BE2C (cell line): ENCODE measurements around the gene PTPN3.
A peak's percentile ranks its signal among the peaks of the same experiment; 100 is the strongest.

Source experiments
- DNase-seq: peaks from one replicate; pipeline ENCODE4 v3.0.0-alpha.2; 2020
- H3K27me3 ChIP-seq: fragments of 250-450 bp; sonication (Bioruptor Pico); 2 replicates; pipeline ENCODE4 v1.5.1; 2020; ENCODE audit warnings: mild to moderate bottlenecking
- H3K36me3 ChIP-seq: fragments of 250-450 bp; sonication (Bioruptor Pico); 2 replicates; pipeline ENCODE4 v1.5.1; 2020; ENCODE audit warnings: mild to moderate bottlenecking
- H3K4me1 ChIP-seq: fragments of 250-450 bp; sonication (Bioruptor Pico); 2 replicates; pipeline ENCODE4 v1.5.1; 2020
- H3K4me3 ChIP-seq: 2 replicates; pipeline ENCODE4 v1.5.1; 2011; ENCODE audit warnings: low read depth, low read length
- H3K9me3 ChIP-seq: fragments of 250-450 bp; sonication (Bioruptor Pico); 2 replicates; pipeline ENCODE4 v1.5.1; 2020
- TF ChIP-seq, protein P1 (sequence below): IDR thresholded peaks from 2 replicates; pipeline ENCODE4 v1.5.1; 2012; ENCODE audit warnings: mild to moderate bottlenecking, low read depth, low read length

The PTPN3 gene

DNA sequence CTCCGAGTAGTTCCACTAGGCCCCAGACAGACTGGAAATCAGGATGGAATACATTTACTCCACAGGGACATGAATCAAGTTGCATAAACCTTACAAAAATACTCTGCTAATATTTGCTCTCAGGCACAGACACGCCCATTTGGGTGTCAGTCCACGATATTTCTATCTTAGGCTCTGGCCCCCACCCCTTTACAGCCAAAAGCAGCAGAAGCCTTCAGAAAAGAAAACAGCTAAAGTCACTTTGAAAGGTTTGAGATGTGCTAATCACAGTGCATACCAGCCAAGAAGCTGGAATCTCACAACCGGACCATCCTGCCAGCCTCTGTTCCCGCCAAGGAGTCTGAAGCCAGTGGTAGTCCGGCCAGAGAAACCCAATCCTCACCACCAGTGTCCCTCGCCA is 22.6 kb downstream of the PTPN3 start:
- H3K27me3 ChIP-seq: no peaks in the 10 kb centered on the region
- no peak overlapping the region for H3K4me3 ChIP-seq
- no peak for DNase-seq
- H3K4me1 ChIP-seq: no peaks in the 10 kb centered on the region
- TF ChIP-seq, protein P1, sequence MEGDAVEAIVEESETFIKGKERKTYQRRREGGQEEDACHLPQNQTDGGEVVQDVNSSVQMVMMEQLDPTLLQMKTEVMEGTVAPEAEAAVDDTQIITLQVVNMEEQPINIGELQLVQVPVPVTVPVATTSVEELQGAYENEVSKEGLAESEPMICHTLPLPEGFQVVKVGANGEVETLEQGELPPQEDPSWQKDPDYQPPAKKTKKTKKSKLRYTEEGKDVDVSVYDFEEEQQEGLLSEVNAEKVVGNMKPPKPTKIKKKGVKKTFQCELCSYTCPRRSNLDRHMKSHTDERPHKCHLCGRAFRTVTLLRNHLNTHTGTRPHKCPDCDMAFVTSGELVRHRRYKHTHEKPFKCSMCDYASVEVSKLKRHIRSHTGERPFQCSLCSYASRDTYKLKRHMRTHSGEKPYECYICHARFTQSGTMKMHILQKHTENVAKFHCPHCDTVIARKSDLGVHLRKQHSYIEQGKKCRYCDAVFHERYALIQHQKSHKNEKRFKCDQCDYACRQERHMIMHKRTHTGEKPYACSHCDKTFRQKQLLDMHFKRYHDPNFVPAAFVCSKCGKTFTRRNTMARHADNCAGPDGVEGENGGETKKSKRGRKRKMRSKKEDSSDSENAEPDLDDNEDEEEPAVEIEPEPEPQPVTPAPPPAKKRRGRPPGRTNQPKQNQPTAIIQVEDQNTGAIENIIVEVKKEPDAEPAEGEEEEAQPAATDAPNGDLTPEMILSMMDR: no peak
- no peaks in the 10 kb centered on the region for H3K36me3 ChIP-seq
- no peaks in the 10 kb centered on the region for H3K9me3 ChIP-seq

DNA sequence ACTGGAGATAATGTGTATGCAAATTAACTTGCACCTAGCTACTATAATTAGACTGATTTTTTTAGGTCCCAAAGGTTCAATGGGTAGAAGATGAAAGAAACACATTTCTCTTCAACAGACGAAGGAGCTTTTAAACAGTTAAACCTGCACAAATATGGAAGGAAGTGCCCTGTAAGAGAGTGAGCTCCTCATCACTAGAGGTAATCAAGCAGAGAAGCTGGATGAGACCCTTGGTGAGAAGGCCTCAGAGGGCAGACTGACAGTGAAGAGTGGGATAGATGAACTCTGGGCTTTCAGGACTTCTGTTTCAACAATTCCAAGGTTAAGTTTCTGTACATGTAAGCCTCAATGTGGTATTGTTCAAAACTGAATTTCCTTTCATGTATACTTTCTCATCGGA is 23.2 kb downstream of the PTPN3 start:
- Histone ChIP-seq H3K4me1 (no peaks in the 10 kb centered on the region), H3K27me3 (no peaks in the 10 kb centered on the region), H3K36me3 (no peaks in the 10 kb centered on the region), H3K4me3 (no peak overlapping the region), H3K9me3 (no peaks in the 10 kb centered on the region)
- DNase-seq: no peak
- TF ChIP-seq, protein P1: no peak

DNA sequence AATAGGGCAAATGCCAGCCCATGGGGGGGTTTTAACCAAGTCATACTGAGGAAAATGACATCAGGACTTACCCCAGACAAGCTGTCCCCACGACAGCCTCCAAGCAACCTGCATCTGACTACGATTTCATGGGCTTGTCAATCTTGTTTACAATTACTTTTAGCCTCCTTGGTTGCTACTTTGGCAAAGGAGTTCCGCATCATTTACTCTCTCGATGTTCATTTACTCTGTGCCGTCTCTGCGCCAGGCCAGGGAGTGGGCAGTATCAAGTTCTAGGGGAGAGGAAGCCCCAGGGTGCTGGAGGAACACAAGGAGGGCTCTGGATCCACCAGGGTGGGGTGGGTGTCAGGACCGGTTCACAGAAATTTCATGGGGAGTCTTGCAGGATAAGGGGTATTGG is 23.9 kb downstream of the PTPN3 start:
- no peaks in the 10 kb centered on the region for H3K9me3 ChIP-seq
- no peaks in the 10 kb centered on the region for H3K27me3 ChIP-seq
- H3K4me1 ChIP-seq: no peaks in the 10 kb centered on the region
- DNase-seq: no peak
- H3K36me3 ChIP-seq: no peaks in the 10 kb centered on the region
- no peak overlapping the region for H3K4me3 ChIP-seq
- TF ChIP-seq, protein P1: no peak

DNA sequence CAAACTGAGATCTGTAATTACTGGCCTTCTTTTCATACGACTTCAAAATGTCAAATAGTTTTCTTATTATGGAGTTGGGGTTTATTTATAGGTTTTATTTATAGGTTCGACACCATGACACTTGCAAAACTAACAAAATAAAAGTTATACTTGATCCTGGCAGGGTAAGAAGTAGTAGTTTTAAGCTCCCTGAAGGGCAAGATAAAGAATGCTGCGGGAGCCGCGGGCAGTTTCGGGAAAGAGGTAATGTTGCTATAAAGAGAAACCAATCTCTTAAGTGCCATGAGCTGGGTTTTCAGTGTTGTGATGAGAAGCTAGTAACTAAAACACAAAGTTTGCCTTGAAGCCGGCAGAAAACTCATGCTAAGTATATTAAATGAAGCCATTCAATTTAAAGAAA is 24.8 kb downstream of the PTPN3 start:
- Histone ChIP-seq H3K9me3 (no peaks in the 10 kb centered on the region), H3K27me3 (no peaks in the 10 kb centered on the region), H3K4me3 (no peak overlapping the region), H3K36me3 (no peaks in the 10 kb centered on the region), H3K4me1 (no peaks in the 10 kb centered on the region)
- TF ChIP-seq, protein P1: no peak
- DNase-seq: no peak

DNA sequence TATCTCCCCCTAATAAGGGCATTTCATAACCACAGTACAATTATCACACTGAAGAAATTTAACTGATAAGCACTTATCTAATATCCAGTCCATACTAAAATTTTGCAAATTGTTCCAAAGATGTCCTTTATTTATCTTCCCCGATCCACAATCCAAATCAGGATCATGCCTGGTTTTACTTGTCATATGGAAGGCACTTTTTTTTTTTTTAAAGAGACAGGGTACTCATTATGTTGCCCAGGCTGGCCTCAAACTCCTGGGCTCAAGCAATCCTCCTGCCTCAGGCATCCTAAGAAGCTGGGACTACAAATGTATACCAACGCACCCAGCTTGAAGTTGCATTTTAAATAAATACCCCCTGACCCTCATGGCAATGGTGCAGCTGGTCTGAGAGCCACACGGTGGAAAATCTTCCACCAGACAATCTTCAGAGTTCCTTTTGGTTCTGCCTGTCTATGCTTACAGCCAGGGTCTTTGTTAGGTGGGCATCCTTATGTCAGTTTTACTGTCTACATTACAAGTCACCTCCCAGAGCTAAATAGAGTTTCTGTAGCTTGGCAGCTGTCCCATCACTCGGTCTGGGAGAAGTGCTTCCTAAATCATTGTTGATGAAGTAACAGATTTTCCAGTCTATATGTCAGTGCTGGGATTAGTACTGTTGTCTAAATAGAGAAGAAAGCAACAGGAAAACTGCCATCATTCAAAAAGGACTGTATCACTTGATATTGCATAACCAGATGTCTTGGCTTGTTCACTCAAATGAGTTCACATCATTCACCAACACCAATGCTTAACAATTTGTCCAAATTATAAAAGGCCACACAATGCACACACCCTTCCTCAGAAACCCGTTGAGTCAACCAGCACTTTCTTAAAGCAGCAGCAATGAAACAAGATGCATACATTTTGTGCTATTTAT is 26.4 kb downstream of the PTPN3 start:
- H3K36me3 ChIP-seq: no peaks in the 10 kb centered on the region
- TF ChIP-seq, protein P1: no peak
- H3K27me3 ChIP-seq: no peaks in the 10 kb centered on the region
- H3K4me3 ChIP-seq: no peak overlapping the region
- H3K4me1 ChIP-seq: no peaks in the 10 kb centered on the region
- no peak for DNase-seq
- no peaks in the 10 kb centered on the region for H3K9me3 ChIP-seq

DNA sequence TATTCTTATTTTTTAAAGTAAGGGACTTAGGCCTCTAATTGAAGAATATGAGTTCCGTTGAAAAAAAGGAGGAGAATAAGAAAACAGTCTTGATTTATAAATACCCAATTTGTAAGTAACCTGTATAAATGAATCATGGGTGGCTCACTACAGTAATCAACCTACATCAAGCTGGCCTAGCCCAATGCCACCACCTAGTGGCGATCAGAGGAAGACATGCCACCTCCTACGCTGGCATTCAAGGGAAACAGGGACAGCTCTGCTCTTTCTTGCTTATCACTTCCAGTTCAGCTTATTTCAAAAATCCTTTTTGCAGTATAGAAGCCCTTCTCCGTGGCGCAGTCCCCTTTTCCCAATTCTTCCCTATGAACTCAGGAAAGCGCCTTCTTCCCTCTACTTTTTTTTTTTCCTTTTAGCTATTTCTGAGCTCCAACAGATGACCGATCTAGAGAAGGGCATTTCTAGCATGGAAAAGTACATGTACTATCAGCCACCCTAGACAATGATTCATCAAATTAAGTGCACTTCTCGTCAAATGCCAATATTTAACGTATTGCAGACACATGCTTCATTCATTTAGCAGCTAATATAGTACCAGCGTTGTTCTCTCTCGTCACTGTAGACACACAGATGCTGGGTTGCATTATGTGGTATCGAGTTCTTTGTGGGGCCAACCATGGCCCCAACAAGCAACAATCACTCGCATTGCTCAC is 28.3 kb downstream of the PTPN3 start:
- H3K4me3 ChIP-seq: no peak overlapping the region
- DNase-seq: peak; percentile 72
- no peaks in the 10 kb centered on the region for H3K9me3 ChIP-seq
- TF ChIP-seq, protein P1: peak; percentile 95
- H3K4me1 ChIP-seq: no peaks in the 10 kb centered on the region
- no peaks in the 10 kb centered on the region for H3K27me3 ChIP-seq
- no peaks in the 10 kb centered on the region for H3K36me3 ChIP-seq
